ENCODE measurements around the gene ARHGEF10L.
A peak's percentile ranks its signal among the peaks of the same experiment; 100 is the strongest.

Gene ARHGEF10L

GRCh38 chr1:17629460-17629859, 90.0 kb downstream of the ARHGEF10L start:
- Histone ChIP-seq H3K27ac (replicated peaks) (peak overlapping the region; percentile 44), H3K4me3 (replicated peaks; ENCODE audit: insufficient read depth, low read length) (no peak overlapping the region), H3K27me3 (ENCODE audit: insufficient read depth, poor library complexity, severe bottlenecking) (no peaks in the 10 kb centered on the region)
- DNase-seq (ENCODE audit: low read depth in 1 of 2, low spot score in 1 of 2) = no peak
- TF ChIP-seq GABPA (IDR thresholded peaks at IDR 0.05; ENCODE audit: low read depth) = no peak
- no peak for TF ChIP-seq SPI1 (IDR thresholded peaks at IDR 0.05; ENCODE audit: borderline replicate concordance, low read depth)
- no peak for TF ChIP-seq REST (IDR thresholded peaks at IDR 0.05; ENCODE audit: insufficient replicate concordance, low read depth)
- TF ChIP-seq POLR2AphosphoS5 (IDR thresholded peaks at IDR 0.05; ENCODE audit: low read depth) = no peak
- peak; percentile 18 for TF ChIP-seq CTCF (IDR thresholded peaks at IDR 0.05; ENCODE audit: insufficient read depth, low read length)

GRCh38 chr1:17630048-17630830, 90.7 kb downstream of the ARHGEF10L start:
- peak; percentile 77 to 82 for DNase-seq (ENCODE audit: low read depth in 1 of 2, low spot score in 1 of 2)
- Histone ChIP-seq H3K27ac (replicated peaks) (peak overlapping the region; percentile 44), H3K27me3 (ENCODE audit: insufficient read depth, poor library complexity, severe bottlenecking) (no peaks in the 10 kb centered on the region), H3K4me3 (replicated peaks; ENCODE audit: insufficient read depth, low read length) (peak overlapping the region; percentile 4; the same call in 1 of the 2 replicates)
- no peak for TF ChIP-seq SPI1 (IDR thresholded peaks at IDR 0.05; ENCODE audit: borderline replicate concordance, low read depth)
- TF ChIP-seq REST (IDR thresholded peaks at IDR 0.05; ENCODE audit: insufficient replicate concordance, low read depth) = no peak
- no peak for TF ChIP-seq GABPA (IDR thresholded peaks at IDR 0.05; ENCODE audit: low read depth)
- TF ChIP-seq CTCF (IDR thresholded peaks at IDR 0.05; ENCODE audit: insufficient read depth, low read length) = no peak
- TF ChIP-seq POLR2AphosphoS5 (IDR thresholded peaks at IDR 0.05; ENCODE audit: low read depth) = no peak

GRCh38 chr1:17630986-17631385, 91.5 kb downstream of the ARHGEF10L start:
- no peak for DNase-seq (ENCODE audit: low read depth in 1 of 2, low spot score in 1 of 2)
- Histone ChIP-seq H3K27me3 (ENCODE audit: insufficient read depth, poor library complexity, severe bottlenecking) (no peaks in the 10 kb centered on the region), H3K4me3 (replicated peaks; ENCODE audit: insufficient read depth, low read length) (no peak overlapping the region), H3K27ac (replicated peaks) (no peak overlapping the region)
- no peak for TF ChIP-seq SPI1 (IDR thresholded peaks at IDR 0.05; ENCODE audit: borderline replicate concordance, low read depth)
- TF ChIP-seq CTCF (IDR thresholded peaks at IDR 0.05; ENCODE audit: insufficient read depth, low read length) = no peak
- no peak for TF ChIP-seq GABPA (IDR thresholded peaks at IDR 0.05; ENCODE audit: low read depth)
- TF ChIP-seq REST (IDR thresholded peaks at IDR 0.05; ENCODE audit: insufficient replicate concordance, low read depth) = no peak
- no peak for TF ChIP-seq POLR2AphosphoS5 (IDR thresholded peaks at IDR 0.05; ENCODE audit: low read depth)
